Left renal cortex interstitium (tissue), 4 donors: ENCODE data around the gene FTO. TPM values are rescaled to one million over a fixed set of nuclear protein-coding genes. Genes with fewer than 3 reads are reported as not detected.

Experiments used
- DNase-seq, 4 donors: peaks; one replicate each; pipeline ENCODE4 v3.0.0-alpha.2; 2013; ENCODE audit warnings: low read depth in 4 of 4, low spot score in 2 of 4, missing footprints in 1 of 4
- polyA plus RNA-seq, 4 donors: library from polyadenylated mRNA; unstranded; fragments of 120-200 nt; gene quantifications; one replicate each; pipeline ENCODE4 v1.2.1, GENCODE V29; 2013; ENCODE audit not compliant: insufficient read length in 4 of 4

Gene FTO
- polyA plus RNA-seq, 4 donors: 83.2 to 91.1 (median 86.2) TPM

DNA sequence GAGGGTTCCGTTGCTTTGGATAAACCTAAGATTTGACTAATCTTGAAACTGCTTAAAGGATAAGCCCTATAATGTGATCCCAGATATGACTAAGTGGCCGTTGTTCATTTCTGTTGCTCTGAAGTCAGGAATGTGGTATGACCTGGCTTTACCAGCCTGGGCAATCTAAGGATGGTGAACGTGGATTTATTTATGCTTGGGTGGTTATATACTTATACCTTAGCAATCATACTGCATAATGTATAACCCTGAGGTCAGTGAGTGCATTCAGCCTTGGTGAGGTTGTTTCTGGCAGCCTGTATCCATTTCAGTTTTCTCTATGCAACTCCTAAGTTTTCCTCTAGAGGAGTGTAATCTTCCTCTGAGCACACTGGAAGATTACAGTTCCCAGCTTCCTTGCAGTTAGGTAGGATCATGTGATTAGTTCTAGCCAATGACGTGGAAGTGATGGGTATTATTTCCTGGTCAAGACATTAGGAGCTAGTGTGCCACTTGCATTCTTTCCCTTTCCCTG lies 41.9 kb downstream of the FTO start:
- no peak for DNase-seq

GRCh38 chr16:53752560-53752959 lies 48.6 kb downstream of the FTO start:
- DNase-seq: no peak

DNA sequence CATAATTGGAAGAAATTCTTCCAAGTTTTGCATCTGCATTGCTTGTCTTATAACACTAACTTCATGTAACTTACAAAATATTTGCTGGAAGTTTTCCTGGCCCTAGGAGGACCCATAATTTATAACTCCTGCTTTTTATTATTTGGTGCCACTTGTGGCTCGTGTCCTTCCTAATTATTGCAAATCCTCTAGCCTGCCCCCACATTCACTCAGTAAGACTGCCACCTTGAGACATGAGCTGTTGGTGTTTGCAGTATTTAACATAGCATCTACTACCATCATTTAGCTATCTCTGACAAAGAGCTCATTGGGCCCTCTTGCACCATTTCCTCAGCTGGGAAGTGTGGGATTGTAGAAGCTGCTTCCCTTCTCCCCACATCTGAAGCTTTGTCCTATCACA lies 49.5 kb downstream of the FTO start:
- no peak for DNase-seq

DNA sequence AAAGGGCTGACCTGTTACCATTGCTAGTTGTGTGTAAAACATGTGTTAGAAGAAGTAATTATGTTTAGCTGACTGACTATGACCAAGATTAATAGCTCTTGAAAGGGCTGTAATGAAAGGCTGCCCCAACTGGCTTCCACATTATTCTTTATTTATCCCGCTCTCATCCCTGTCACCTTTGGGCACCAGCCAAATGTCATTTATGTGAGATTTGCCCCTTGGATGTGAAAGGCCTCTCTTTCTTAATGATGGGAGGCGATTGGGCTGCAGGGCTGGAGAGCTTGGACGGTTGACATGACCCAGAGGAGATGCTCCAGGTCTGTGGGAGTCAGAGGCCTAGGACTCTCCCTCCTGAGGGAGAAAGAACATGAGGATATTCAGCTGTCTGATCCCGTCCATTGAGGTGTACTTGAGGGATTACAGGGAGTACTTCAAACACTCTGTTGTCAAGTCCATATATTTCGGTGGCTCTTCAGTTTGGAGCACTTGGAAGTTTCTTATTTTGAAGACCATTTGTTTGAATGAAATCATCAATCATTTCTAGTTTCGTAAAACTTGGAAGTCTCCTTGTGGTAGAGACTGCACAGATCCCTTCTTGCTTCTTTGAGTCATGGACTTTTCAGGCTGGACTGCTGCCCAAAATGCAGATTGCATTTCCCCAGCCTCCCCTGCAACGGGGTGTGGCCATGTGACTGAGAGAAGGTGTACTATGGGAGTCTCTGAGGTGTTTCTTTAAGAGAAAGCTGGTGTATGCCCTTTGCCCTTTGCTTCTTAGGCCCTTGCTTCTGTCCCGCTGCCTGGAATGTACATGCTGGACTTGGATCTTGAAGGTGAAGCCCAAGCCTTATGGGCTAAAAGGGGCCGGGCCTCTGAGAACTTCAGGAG lies 51.3 kb downstream of the FTO start:
- DNase-seq: no peak

- DNase-seq: no peak
Measured at GRCh38 chr16:53756275-53756996, 52.5 kb downstream of the FTO start.

DNA sequence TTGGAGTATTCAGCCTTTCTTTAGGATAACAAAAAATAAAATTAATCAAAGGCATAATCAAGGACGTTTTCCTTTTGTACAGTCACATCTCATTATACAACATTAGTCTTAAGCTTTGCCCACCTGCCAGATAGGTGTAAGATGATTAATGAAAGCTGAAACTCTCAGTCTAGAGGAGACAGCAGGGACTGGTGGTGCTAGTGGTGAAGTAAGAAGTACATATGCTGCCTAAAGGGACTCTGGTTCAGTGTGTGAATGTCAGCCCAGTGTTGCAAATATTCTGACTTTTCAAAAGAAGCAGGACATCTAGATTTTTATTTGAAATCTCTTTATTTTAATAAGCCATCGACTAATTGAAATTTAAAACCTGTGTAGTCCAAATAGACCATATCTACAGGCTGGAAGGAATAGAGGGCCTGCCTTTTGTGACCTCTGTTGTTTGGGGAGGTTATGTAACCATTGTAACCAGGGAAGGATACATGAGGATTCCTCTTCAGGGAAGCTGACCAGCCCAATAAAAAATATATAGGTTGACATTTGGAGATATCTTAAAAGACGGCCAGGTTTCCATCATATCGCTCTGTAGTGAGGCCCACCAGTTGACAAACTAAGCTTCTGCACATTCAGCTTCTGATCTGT lies 54.1 kb downstream of the FTO start:
- no peak for DNase-seq

DNA sequence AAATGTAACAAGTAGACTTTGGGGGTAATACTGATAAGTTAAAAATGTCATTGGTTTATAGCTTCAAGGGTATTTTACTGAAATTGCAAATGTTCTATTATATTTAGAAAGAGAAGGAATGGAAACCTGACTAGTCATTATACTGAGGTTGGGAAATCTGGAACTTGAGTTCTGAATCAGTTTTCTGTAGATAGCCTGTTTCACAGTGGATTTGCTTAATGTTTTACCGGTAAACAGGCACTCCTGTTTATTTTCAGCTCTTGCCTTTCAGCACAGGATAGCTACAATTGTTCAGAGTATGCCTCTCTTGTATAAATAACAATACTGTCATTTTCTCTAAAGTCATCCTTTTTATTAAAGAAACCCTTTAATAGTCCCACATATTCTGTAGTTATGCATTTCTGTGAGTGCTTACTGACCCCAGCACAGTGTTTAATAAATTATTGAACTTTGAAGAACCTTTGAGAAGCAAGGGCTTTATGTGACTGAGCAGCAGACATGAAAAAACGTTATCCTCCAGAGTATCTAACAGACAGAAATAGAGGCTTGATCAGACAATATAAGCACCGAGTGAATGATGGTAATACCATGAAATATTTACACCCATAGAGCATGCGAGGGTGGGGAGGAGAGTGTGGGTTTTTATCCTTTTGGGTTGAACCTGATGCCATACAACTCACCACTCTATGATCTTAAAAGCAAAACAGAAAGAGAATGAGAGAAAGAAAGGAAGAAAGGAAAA lies 58.2 kb downstream of the FTO start:
- DNase-seq: no peak

DNA sequence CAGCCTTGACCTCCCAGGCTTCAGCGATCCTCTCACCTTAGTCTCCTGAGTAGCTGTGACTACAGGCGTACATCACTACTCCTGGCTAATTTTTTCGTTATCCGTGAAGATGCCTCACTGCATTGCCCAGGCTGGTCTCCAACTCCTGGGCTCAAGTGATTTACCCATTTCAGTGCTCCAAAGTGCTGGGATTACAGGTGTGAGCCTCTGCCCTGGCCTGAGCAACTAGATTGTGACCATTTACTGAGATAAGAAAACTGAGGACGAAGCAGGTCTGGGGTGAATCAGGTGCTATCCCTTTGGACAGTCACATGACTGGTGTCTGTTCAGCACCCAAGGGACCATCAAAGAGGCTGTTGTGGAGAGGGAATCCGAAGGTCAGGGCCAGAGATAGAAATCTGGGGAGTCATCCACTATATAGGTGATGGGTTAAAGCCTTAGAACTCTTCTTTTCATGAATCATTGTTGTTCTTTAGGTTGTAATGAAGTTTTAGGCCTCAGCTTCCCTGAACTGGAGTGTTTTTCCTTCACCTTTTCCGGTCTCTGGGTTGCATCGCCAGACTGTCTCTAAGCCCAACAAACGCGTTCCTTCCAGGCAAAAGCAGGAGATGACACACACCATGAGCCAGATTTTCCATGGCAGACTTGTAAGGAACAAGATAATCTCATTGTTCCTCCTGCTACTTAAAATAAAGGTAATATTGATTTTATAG lies 62.5 kb downstream of the FTO start:
- DNase-seq: no peak

DNA sequence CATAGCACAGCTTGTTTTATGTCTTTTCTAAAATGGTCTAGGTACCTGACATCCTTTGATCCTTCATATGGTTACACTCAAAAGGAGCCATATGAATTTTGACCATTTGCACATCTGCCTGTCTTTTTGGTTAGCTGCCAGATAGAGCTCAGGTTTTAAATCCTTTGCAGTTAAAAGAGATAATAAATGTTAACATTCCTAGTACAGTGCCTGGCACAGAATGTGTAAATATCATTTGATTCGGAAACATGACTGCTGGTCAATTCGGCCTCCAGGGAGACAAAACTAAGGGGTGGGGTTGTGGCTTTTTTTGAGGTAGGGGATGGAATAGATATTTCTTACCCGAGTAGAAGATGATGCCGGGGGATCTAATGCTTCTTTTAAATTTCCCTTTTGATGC lies 64.2 kb downstream of the FTO start:
- no peak for DNase-seq

GRCh38 chr16:53768593-53768992 lies 64.6 kb downstream of the FTO start:
- DNase-seq: no peak

- no peak for DNase-seq
Measured at GRCh38 chr16:53769185-53769584, 65.2 kb downstream of the FTO start.

GRCh38 chr16:53769787-53770186 lies 65.8 kb downstream of the FTO start:
- no peak for DNase-seq

- no peak for DNase-seq
Measured at GRCh38 chr16:53770641-53771040, 66.7 kb downstream of the FTO start.

GRCh38 chr16:53771655-53772497 lies 67.9 kb downstream of the FTO start:
- no peak for DNase-seq

GRCh38 chr16:53773150-53773846 lies 69.3 kb downstream of the FTO start:
- DNase-seq: peak in 3 of 4 donors; percentile 47 to 59 (median 53)

DNA sequence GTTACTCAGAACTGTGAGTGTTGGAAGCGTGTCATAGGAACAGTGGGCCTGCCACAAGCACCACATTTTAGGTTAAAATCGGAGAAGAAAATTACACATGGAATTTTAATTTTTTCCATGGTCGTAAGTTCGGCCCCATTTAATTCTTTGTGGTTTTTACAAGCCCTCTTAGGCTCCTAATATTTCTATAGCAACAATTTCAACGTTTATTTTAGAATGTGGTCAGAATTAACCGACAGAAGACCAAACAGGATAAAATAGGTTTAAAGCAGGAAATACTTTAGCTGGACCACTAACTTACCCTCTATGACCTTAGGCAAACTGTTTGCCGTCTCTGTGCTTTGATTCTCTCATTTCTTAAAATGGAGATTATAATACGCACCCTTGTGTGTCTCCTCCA lies 69.9 kb downstream of the FTO start:
- DNase-seq: no peak

DNA sequence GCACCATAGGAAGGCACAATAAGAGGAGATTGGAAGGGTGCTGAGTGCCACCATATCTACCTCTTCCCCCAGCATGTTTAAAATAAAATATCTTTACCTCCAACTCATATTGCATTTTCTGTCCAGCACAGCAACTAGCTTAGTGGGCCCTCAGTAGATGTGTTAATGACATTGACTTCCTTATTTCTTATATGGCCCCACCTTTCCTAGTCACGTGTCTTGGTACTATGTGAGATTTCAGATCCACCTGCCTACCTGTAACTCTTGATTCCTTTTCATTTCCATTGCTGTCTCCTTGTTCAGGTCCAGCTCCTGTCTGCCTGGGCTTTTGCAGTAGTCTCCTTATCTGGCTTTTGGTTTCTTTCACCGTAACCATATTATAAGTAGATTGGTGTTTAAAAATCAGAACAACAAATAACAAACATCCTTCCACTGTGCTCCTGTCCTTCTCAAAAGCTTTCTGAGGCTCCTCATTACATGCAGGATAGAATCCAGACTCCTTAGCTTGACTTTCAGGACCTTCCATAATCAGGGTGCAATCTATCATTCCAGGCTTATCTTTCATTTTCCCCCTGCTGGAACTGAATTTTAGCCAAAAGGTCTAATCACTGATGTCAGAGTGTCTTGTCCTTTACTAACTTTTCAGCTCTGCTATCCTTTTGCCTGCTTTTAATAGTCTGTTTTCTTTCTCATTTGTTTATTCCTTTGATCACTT lies 71.3 kb downstream of the FTO start:
- DNase-seq: no peak
